ENCODE measurements around the gene TMEM198.

Gene TMEM198

GRCh38 chr2:219536425-219536824 is 7.4 kb upstream of the TMEM198 start:
- Histone ChIP-seq H3K36me3 (ENCODE audit: insufficient read depth, low read length) (no peaks in the 10 kb centered on the region), H3K9ac (ENCODE audit: low read depth, low read length, poor library complexity, severe bottlenecking) (no peak overlapping the region), H4K20me1 (ENCODE audit: insufficient read depth, low read length, poor library complexity, severe bottlenecking) (no peaks in the 10 kb centered on the region), H3F3A (ENCODE audit: low read depth) (no peaks in the 10 kb centered on the region), H3K4me1 (ENCODE audit: insufficient read depth, low read length, poor library complexity, severe bottlenecking) (no peaks in the 10 kb centered on the region), H3K9me3 (ENCODE audit: insufficient read depth, low read depth, low read length) (no peaks in the 10 kb centered on the region), H3K4me2 (ENCODE audit: low read depth, low read length, poor library complexity, severe bottlenecking) (no peak overlapping the region), H3K27me3 (ENCODE audit: insufficient read depth, low read length, poor library complexity, severe bottlenecking) (no peaks in the 10 kb centered on the region), H3K4me3 (ENCODE audit: low read length, poor library complexity, severe bottlenecking) (no peak overlapping the region), H3K9me2 (replicated peaks; ENCODE audit: low read depth, low read length) (no peaks in the 10 kb centered on the region), H2AFZ (ENCODE audit: low read length) (no peak overlapping the region), H3K79me2 (ENCODE audit: insufficient read depth, low read length) (no peaks in the 10 kb centered on the region)
- TF ChIP-seq CTCF (conservative IDR thresholded peaks at IDR 0.05; ENCODE audit: low read length) (no peak), EZH2phosphoT487 (IDR thresholded peaks at IDR 0.05; ENCODE audit: borderline replicate concordance) (no peak)

- H3K4me1 ChIP-seq (ENCODE audit: insufficient read depth, low read length, poor library complexity, severe bottlenecking), result no peaks in the 10 kb centered on the region
- H3K9me2 ChIP-seq (replicated peaks; ENCODE audit: low read depth, low read length), result no peaks in the 10 kb centered on the region
- no peaks in the 10 kb centered on the region for H3F3A ChIP-seq (ENCODE audit: low read depth)
- no peak for TF ChIP-seq EZH2phosphoT487 (IDR thresholded peaks at IDR 0.05; ENCODE audit: borderline replicate concordance)
- no peak for TF ChIP-seq CTCF (conservative IDR thresholded peaks at IDR 0.05; ENCODE audit: low read length)
- no peaks in the 10 kb centered on the region for H3K9me3 ChIP-seq (ENCODE audit: insufficient read depth, low read depth, low read length)
- H2AFZ ChIP-seq (ENCODE audit: low read length), result no peak overlapping the region
- no peak overlapping the region for H3K4me3 ChIP-seq (ENCODE audit: low read length, poor library complexity, severe bottlenecking)
- H3K36me3 ChIP-seq (ENCODE audit: insufficient read depth, low read length), result no peaks in the 10 kb centered on the region
- no peaks in the 10 kb centered on the region for H4K20me1 ChIP-seq (ENCODE audit: insufficient read depth, low read length, poor library complexity, severe bottlenecking)
- H3K4me2 ChIP-seq (ENCODE audit: low read depth, low read length, poor library complexity, severe bottlenecking), result no peak overlapping the region
- H3K79me2 ChIP-seq (ENCODE audit: insufficient read depth, low read length), result no peaks in the 10 kb centered on the region
- no peak overlapping the region for H3K9ac ChIP-seq (ENCODE audit: low read depth, low read length, poor library complexity, severe bottlenecking)
- no peaks in the 10 kb centered on the region for H3K27me3 ChIP-seq (ENCODE audit: insufficient read depth, low read length, poor library complexity, severe bottlenecking)
Observed at GRCh38 chr2:219536967-219537366, 6.9 kb upstream of the TMEM198 start.

GRCh38 chr2:219537657-219538488 is 6.0 kb upstream of the TMEM198 start:
- H3K27me3 ChIP-seq (ENCODE audit: insufficient read depth, low read length, poor library complexity, severe bottlenecking), result no peaks in the 10 kb centered on the region
- no peaks in the 10 kb centered on the region for H3K79me2 ChIP-seq (ENCODE audit: insufficient read depth, low read length)
- peaks cover 6% of the 10 kb centered on the region for H3K4me1 ChIP-seq (ENCODE audit: insufficient read depth, low read length, poor library complexity, severe bottlenecking)
- TF ChIP-seq CTCF (conservative IDR thresholded peaks at IDR 0.05; ENCODE audit: low read length) (no peak), EZH2phosphoT487 (IDR thresholded peaks at IDR 0.05; ENCODE audit: borderline replicate concordance) (no peak)
- H3K36me3 ChIP-seq (ENCODE audit: insufficient read depth, low read length), result no peaks in the 10 kb centered on the region
- H3K9me3 ChIP-seq (ENCODE audit: insufficient read depth, low read depth, low read length), result no peaks in the 10 kb centered on the region
- H3K4me3 ChIP-seq (ENCODE audit: low read length, poor library complexity, severe bottlenecking), result no peak overlapping the region
- no peaks in the 10 kb centered on the region for H3K9me2 ChIP-seq (replicated peaks; ENCODE audit: low read depth, low read length)
- H3F3A ChIP-seq (ENCODE audit: low read depth), result no peaks in the 10 kb centered on the region
- H4K20me1 ChIP-seq (ENCODE audit: insufficient read depth, low read length, poor library complexity, severe bottlenecking), result peaks cover 6% of the 10 kb centered on the region
- no peak overlapping the region for H2AFZ ChIP-seq (ENCODE audit: low read length)
- no peak overlapping the region for H3K4me2 ChIP-seq (ENCODE audit: low read depth, low read length, poor library complexity, severe bottlenecking)
- H3K9ac ChIP-seq (ENCODE audit: low read depth, low read length, poor library complexity, severe bottlenecking), result no peak overlapping the region

Data from Loucy (cell line).